VCaP (cell line): Measurements from ENCODE around the gene LRP1.

Source experiments
- H3K27ac ChIP-seq: fragments of 450-650 bp; 2 replicates; pipeline ENCODE4 v1.5.1; 2017
- CTCF ChIP-seq: fragments of 450-650 bp; conservative IDR thresholded peaks from 2 replicates; pipeline ENCODE4 v1.5.1; 2017; ENCODE audit warnings: mild to moderate bottlenecking, moderate library complexity

Gene LRP1

GRCh38 chr12:57087010-57087690 lies 41.1 kb upstream of the LRP1 start:
- peak overlapping the region; percentile 96 for H3K27ac ChIP-seq
- TF ChIP-seq CTCF = no peak

GRCh38 chr12:57087691-57088353 lies 40.5 kb upstream of the LRP1 start:
- peak overlapping the region; percentile 96 for H3K27ac ChIP-seq
- TF ChIP-seq CTCF = no peak

GRCh38 chr12:57088354-57089270 lies 39.7 kb upstream of the LRP1 start, which contains the start of gene NAB2:
Gene NAB2, plus strand, starts transcription at chr12:57089114. Its CDS starts 158 bp downstream, at chr12:57089272.
- peak within 1 kb of the TSS; percentile 96 for H3K27ac ChIP-seq
- TF ChIP-seq CTCF = no peak

- H3K27ac ChIP-seq = peak overlapping the region; percentile 96
- no peak for TF ChIP-seq CTCF
Measured at GRCh38 chr12:57089271-57090245, 38.7 kb upstream of the LRP1 start.

- TF ChIP-seq CTCF = no peak
- H3K27ac ChIP-seq = peak overlapping the region; percentile 96; the same call in 1 of the 2 replicates
Measured at GRCh38 chr12:57090490-57090889, 37.8 kb upstream of the LRP1 start.

- no peak for TF ChIP-seq CTCF
- H3K27ac ChIP-seq = no peak overlapping the region
Measured at GRCh38 chr12:57090924-57091637, 37.2 kb upstream of the LRP1 start.
